ENCODE measurements around the gene GGT6.
A peak's percentile ranks its signal among the peaks of the same experiment; 100 is the strongest.

The GGT6 gene

DNA sequence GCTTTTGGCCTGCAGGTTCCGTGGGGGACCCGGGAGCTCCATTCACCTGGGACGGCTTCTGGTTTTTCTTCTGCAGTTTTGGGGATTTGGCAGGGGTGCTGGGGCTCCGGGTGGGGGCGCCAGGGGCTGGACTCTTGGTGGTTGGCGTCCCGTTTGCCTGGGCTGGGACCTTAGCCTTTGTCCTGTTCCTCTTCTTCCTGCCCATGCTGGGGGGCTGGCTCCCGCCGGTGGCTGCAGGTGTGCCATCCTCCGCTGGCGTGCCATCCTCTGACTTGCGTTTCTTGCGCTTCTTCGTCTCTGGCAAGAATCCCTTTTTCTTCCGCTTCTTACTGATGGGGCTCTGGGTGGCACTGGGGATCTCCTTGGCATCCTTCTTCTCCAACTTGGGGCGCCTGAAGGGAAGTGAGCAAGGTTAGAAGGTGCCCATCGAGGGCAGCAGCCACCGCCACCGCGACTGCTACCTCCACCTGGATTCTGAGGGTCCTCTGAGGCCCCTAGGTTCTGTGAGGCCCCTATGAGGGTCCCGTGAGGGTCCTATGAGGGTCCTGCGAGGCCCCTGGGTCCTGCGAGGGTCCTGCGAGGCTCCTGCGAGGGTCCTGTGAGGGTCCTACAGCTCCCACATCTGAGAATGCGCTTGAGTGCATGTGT is 20.7 kb downstream of the GGT6 start:
- Histone ChIP-seq H3K4me1 (ENCODE audit: insufficient read depth, low read length) (peaks cover 8% of the 10 kb centered on the region), H3K4me3 (ENCODE audit: low read depth in 1 of 2, low read length in 2 of 2) (no peak overlapping the region), H3K36me3 (ENCODE audit: insufficient read depth, low read length) (peaks cover 17% of the 10 kb centered on the region), H3K27ac (ENCODE audit: low read depth, low read length) (no peak overlapping the region), H3K9ac (ENCODE audit: low read length) (no peak overlapping the region), H3K27me3 (ENCODE audit: control insufficient read depth in 1 of 2, insufficient read depth in 2 of 2, low read length in 2 of 2) (peaks cover 0 to 13% of the 10 kb centered on the region in 2 donors), H3K9me3 (ENCODE audit: low read length) (no peaks in the 10 kb centered on the region)

- Histone ChIP-seq H3K27ac (ENCODE audit: low read depth, low read length) (no peak overlapping the region), H3K4me3 (ENCODE audit: low read depth in 1 of 2, low read length in 2 of 2) (no peak overlapping the region), H3K4me1 (ENCODE audit: insufficient read depth, low read length) (peaks cover 8% of the 10 kb centered on the region), H3K9me3 (ENCODE audit: low read length) (no peaks in the 10 kb centered on the region), H3K9ac (ENCODE audit: low read length) (no peak overlapping the region), H3K27me3 (ENCODE audit: control insufficient read depth in 1 of 2, insufficient read depth in 2 of 2, low read length in 2 of 2) (peaks cover 0 to 13% of the 10 kb centered on the region in 2 donors), H3K36me3 (ENCODE audit: insufficient read depth, low read length) (peaks cover 16% of the 10 kb centered on the region)
Observed at GRCh38 chr17:4539025-4539424, 21.4 kb downstream of the GGT6 start.

GRCh38 chr17:4538236-4539002 is 22.0 kb downstream of the GGT6 start:
- H3K9me3 ChIP-seq (ENCODE audit: low read length): no peaks in the 10 kb centered on the region
- no peak overlapping the region for H3K9ac ChIP-seq (ENCODE audit: low read length)
- H3K4me3 ChIP-seq (ENCODE audit: low read depth in 1 of 2, low read length in 2 of 2): no peak overlapping the region
- peaks cover 0 to 13% of the 10 kb centered on the region in 2 donors for H3K27me3 ChIP-seq (ENCODE audit: control insufficient read depth in 1 of 2, insufficient read depth in 2 of 2, low read length in 2 of 2)
- H3K36me3 ChIP-seq (ENCODE audit: insufficient read depth, low read length): peaks cover 12% of the 10 kb centered on the region
- no peak overlapping the region for H3K27ac ChIP-seq (ENCODE audit: low read depth, low read length)
- H3K4me1 ChIP-seq (ENCODE audit: insufficient read depth, low read length): peaks cover 8% of the 10 kb centered on the region

DNA sequence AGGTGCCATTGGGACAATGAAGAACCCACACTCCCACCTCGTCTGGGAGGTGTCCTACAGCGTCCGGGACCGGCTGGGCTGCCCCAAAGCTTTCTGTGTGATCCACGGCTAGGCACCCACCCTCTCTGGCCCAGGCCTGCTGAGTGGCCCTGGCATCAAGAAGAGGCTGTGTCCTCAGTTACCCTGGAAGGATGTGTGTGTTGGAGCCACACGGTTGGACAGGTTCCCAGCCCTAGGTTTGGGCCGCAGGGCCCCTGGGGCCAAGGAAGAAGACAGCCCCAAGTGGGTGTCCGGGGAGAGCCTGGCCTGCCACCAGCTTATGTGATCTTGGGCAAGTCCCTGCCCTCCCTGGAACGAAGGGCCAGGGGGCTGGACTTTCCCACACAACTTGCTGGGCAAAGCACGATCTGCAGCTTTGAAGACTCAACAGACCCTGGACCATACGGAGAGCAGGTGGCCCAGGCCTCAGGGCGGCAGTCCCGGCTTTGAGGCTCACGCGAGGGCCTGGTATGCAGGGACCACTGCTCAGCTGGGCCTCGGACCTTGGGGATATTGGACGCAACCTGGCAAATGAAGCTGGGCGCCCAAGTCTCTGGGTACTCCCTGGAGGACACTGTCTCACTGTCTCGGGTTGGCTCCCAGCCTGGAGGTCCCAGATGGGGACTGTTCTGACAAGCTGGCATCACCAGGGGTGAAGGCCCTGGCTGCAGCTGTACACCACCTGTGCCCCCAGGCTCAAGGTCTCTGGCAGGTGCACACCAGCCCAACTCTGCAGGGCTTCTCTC is 22.7 kb downstream of the GGT6 start:
- no peak overlapping the region for H3K4me3 ChIP-seq (ENCODE audit: low read depth in 1 of 2, low read length in 2 of 2)

GRCh38 chr17:4536742-4537411 is 23.5 kb downstream of the GGT6 start:
- Histone ChIP-seq H3K27ac (ENCODE audit: low read depth, low read length) (no peak overlapping the region), H3K9me3 (ENCODE audit: low read length) (no peaks in the 10 kb centered on the region), H3K36me3 (ENCODE audit: insufficient read depth, low read length) (peaks cover under 1% of the 10 kb centered on the region), H3K4me3 (ENCODE audit: low read depth in 1 of 2, low read length in 2 of 2) (peak overlapping the region in 1 of 2 donors; percentile 14), H3K27me3 (ENCODE audit: control insufficient read depth in 1 of 2, insufficient read depth in 2 of 2, low read length in 2 of 2) (peaks cover 0 to 13% of the 10 kb centered on the region in 2 donors), H3K4me1 (ENCODE audit: insufficient read depth, low read length) (peaks cover 8% of the 10 kb centered on the region), H3K9ac (ENCODE audit: low read length) (no peak overlapping the region)

More for the DNA sequence above, 22.7 kb downstream of the GGT6 start:
- H3K9me3 ChIP-seq (ENCODE audit: low read length): no peaks in the 10 kb centered on the region
- H3K36me3 ChIP-seq (ENCODE audit: insufficient read depth, low read length): peaks cover 8% of the 10 kb centered on the region
- H3K27ac ChIP-seq (ENCODE audit: low read depth, low read length): no peak overlapping the region
- no peak overlapping the region for H3K9ac ChIP-seq (ENCODE audit: low read length)
- peaks cover 8% of the 10 kb centered on the region for H3K4me1 ChIP-seq (ENCODE audit: insufficient read depth, low read length)
- peaks cover 0 to 13% of the 10 kb centered on the region in 2 donors for H3K27me3 ChIP-seq (ENCODE audit: control insufficient read depth in 1 of 2, insufficient read depth in 2 of 2, low read length in 2 of 2)

DNA sequence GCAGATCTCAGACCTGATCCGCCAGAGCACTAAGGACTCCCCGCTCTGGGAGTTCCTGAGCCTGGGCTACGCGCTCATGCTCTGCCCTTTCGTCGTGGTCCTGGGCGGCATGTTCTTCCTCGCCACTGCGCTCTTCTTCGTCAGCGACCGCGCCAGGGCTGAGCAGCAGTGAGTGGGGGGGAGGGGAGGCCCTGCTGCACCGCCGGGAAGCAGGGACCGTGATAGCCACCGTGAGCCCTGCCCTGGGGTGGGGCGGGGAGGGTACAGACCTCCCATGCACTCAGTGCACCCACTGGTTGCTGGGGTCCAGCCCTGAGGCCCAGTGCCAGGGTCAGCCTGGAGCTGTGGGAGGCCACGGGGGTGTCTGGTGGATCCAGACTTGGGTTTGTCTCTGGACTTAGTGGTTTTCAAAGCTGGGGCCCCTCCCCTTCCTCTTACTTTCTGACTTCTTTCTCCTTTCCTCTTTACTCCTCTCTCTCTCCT is 24.1 kb downstream of the GGT6 start:
- no peaks in the 10 kb centered on the region for H3K9me3 ChIP-seq (ENCODE audit: low read length)
- peak overlapping the region; percentile 8 to 14 for H3K4me3 ChIP-seq (ENCODE audit: low read depth in 1 of 2, low read length in 2 of 2)
- no peak overlapping the region for H3K9ac ChIP-seq (ENCODE audit: low read length)
- H3K36me3 ChIP-seq (ENCODE audit: insufficient read depth, low read length): no peaks in the 10 kb centered on the region
- no peak overlapping the region for H3K27ac ChIP-seq (ENCODE audit: low read depth, low read length)
- peaks cover 8% of the 10 kb centered on the region for H3K4me1 ChIP-seq (ENCODE audit: insufficient read depth, low read length)
- peaks cover 0 to 13% of the 10 kb centered on the region in 2 donors for H3K27me3 ChIP-seq (ENCODE audit: control insufficient read depth in 1 of 2, insufficient read depth in 2 of 2, low read length in 2 of 2)

GRCh38 chr17:4535667-4536258 is 24.6 kb downstream of the GGT6 start:
- no peak overlapping the region for H3K9ac ChIP-seq (ENCODE audit: low read length)
- peaks cover 8% of the 10 kb centered on the region for H3K4me1 ChIP-seq (ENCODE audit: insufficient read depth, low read length)
- H3K27ac ChIP-seq (ENCODE audit: low read depth, low read length): no peak overlapping the region

GRCh38 chr17:4534928-4535666 is 25.3 kb downstream of the GGT6 start:
- H3K36me3 ChIP-seq (ENCODE audit: insufficient read depth, low read length): no peaks in the 10 kb centered on the region
- H3K4me1 ChIP-seq (ENCODE audit: insufficient read depth, low read length): peaks cover 8% of the 10 kb centered on the region
- no peak overlapping the region for H3K4me3 ChIP-seq (ENCODE audit: low read depth in 1 of 2, low read length in 2 of 2)
- H3K9me3 ChIP-seq (ENCODE audit: low read length): no peaks in the 10 kb centered on the region
- no peak overlapping the region for H3K9ac ChIP-seq (ENCODE audit: low read length)
- peaks cover 0 to 13% of the 10 kb centered on the region in 2 donors for H3K27me3 ChIP-seq (ENCODE audit: control insufficient read depth in 1 of 2, insufficient read depth in 2 of 2, low read length in 2 of 2)
- H3K27ac ChIP-seq (ENCODE audit: low read depth, low read length): no peak overlapping the region

More at GRCh38 chr17:4535667-4536258, 24.6 kb downstream of the GGT6 start:
- no peaks in the 10 kb centered on the region for H3K36me3 ChIP-seq (ENCODE audit: insufficient read depth, low read length)
- H3K9me3 ChIP-seq (ENCODE audit: low read length): no peaks in the 10 kb centered on the region
- peak overlapping the region; percentile 8 to 14 for H3K4me3 ChIP-seq (ENCODE audit: low read depth in 1 of 2, low read length in 2 of 2)
- H3K27me3 ChIP-seq (ENCODE audit: control insufficient read depth in 1 of 2, insufficient read depth in 2 of 2, low read length in 2 of 2): peaks cover 0 to 13% of the 10 kb centered on the region in 2 donors

DNA sequence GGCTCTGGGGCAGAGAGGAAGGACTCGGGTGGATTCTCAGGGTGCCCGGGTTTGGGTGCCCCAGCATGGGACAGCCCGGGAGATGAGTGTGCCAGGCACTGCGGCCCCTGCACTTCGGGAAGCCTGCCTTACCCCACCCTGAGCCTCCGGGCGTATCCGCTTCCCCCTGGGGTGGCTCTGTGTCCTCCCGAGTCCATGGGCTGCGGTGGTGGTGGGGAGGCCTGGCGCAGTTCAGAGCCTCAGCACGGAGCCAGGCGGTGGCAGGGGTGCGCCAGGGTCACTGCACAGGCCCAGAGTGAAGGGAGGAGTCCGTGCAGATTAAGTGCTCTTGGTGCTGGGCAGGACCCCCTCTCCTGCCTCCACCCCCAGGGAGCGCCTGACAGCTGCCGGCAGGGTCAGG is 25.9 kb downstream of the GGT6 start:
- peaks cover 0 to 13% of the 10 kb centered on the region in 2 donors for H3K27me3 ChIP-seq (ENCODE audit: control insufficient read depth in 1 of 2, insufficient read depth in 2 of 2, low read length in 2 of 2)
- no peak overlapping the region for H3K9ac ChIP-seq (ENCODE audit: low read length)
- no peak overlapping the region for H3K4me3 ChIP-seq (ENCODE audit: low read depth in 1 of 2, low read length in 2 of 2)
- H3K9me3 ChIP-seq (ENCODE audit: low read length): no peaks in the 10 kb centered on the region
- H3K36me3 ChIP-seq (ENCODE audit: insufficient read depth, low read length): no peaks in the 10 kb centered on the region
- peaks cover 8% of the 10 kb centered on the region for H3K4me1 ChIP-seq (ENCODE audit: insufficient read depth, low read length)
- peak overlapping the region; percentile 23 for H3K27ac ChIP-seq (ENCODE audit: low read depth, low read length)
